Retina (tissue), 1 donor: ENCODE data around the gene EGF.
"Not testable (repeated sequence)": the region's sequence is repeated elsewhere in the genome, so short reads cannot be mapped to it uniquely, and the experiment has no call there.

Experiments used
- DNase-seq: peaks from one replicate; pipeline ENCODE4 v3.0.0-alpha.2; 2016

The EGF gene

DNA sequence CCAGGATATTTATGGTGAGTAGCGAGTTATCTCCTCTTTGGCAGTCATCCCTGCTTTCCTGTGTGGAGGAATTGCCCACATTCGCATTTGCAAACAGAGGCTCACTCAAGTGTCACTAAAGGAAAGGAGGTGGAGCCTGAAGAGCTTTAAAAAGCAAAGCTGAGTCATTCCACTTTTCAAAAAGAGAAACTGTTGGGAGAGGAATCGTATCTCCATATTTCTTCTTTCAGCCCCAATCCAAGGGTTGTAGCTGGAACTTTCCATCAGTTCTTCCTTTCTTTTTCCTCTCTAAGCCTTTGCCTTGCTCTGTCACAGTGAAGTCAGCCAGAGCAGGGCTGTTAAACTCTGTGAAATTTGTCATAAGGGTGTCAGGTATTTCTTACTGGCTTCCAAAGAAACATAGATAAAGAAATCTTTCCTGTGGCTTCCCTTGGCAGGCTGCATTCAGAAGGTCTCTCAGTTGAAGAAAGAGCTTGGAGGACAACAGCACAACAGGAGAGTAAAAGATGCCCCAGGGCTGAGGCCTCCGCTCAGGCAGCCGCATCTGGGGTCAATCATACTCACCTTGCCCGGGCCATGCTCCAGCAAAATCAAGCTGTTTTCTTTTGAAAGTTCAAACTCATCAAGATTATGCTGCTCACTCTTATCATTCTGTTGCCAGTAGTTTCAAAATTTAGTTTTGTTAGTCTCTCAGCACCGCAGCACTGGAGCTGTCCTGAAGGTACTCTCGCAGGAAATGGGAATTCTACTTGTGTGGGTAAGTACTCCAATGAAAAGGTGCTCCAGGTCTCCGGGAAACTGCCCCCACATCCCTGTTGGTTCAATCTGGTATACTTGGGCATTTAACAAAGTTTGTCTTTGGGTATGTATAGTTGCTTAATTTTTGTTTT is at the start of gene EGF:
Gene EGF, plus strand, starts transcription at position 178 of the 890 bp plus-strand sequence. Its CDS starts 453 bp downstream, at position 631.
- peak; percentile 24 for DNase-seq

DNA sequence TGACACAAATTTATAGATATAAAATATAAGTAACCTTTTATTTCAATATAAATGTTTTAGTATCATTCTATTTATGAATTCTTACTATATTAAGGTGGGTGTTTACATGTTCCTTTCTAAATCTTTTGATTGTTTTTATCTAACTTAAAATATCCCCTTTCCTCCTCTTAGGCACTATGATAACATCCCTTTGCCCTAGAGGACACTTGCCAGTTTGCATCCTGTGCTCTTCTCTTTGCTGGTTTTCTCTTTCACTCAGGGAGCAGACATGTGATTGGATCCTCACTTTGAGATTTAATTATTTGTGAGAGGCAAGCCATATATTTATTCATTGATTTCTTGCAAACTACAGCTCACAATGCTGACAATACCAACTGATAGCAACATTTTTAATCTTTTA is 48.5 kb upstream of the EGF start:
- no peak for DNase-seq

DNA sequence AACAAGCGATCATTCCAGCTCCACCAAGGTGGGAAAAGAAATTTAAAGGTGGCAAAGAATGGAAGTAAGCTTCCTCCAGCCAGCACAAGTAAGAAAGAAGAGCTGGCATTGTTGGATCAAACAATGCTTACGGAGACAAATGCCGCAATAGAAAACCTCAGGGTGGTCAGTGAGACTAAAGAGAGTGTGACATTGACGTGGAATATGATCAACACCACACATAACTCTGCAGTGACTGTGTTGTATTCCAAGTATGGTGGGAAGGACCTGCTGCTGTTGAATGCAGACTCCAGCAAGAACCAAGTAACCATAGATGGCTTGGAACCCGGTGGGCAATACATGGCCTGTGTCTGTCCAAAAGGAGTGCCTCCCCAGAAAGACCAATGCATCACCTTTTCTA is 42.6 kb upstream of the EGF start:
- no peak for DNase-seq

DNA sequence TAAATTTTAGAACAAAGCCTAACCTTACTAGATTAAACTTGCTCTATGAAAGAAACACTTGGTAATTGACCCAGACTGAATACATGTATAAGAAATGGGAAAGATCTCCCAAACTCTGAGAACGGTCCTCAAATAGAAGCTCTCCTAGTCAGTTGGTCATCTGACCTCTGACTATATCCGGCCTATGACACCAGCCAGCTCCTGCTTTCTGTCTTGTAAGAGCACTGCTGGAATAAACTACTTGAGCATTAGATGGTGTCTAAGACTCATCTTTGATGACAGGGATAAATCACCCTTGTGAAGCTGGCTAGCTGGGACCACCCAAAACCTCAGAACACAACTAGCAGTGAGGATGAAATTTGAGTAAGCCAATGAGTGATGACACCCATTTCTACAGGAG is 40.6 kb upstream of the EGF start:
- DNase-seq = no peak

DNA sequence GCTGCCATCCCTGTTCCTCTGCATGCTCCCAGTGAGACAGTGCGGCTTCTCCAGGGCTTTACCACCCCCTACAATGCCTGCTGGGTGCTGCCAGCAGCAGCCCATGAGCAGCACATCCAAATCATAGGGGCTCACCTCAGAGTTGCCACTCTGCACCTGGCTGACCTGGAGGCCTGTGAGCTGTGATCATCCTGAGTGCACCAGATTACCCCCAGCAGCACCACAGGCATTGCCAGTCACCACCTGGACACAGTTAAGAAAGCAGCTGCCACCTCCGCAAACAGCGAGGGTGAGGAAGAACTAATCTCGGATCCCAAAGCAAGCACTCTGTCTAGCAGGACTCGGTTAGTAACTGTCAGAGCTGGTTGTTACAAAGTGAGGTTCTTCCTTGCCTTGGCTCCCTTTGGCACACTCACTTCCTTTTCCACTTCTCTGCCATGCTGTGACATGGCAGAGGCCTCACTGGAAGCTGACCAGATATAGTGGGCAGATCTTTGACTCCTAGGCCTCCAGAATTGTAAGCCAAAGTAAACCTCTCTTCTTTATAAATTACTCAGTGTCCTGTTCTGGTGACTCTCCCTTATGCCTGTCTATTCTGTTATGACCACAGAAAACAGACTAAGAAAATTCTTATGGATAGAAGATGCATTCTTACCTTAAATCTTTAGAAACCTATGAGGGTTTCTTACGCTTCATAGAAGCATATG is 39.6 kb upstream of the EGF start:
- no peak for DNase-seq

DNA sequence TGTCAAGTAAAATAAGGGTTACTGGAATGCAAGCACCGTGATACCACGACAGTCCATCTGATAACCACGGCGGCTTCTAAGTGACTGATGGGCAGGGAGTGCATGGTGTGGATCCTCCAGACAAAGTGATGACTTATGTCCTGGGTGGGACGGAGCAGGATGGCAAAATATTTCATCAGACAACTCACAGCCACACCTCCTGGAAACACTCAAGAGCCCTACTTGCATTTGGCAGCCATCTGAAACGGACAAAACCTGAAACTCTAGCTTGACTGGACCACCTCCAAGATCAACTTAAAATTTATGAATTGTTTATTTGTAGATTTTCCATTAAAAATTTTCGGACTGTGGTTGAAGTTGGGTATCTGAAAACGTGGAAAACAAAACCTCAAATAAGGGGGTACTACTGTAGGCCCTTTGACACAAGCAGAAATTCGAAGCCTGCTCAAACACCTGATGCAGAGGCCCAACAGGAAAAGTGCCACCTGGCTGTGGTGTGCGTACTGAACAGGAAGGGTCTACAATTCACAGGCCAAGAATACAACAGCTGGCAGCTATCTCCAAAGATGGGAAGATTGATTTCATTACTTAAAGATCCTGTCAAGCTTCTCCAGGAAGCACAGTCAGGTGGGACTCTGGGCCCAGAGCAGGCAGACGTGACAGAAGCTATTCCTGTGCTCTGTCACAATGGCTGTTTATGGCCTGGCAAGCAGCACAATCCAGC is 38.7 kb upstream of the EGF start:
- no peak for DNase-seq

DNA sequence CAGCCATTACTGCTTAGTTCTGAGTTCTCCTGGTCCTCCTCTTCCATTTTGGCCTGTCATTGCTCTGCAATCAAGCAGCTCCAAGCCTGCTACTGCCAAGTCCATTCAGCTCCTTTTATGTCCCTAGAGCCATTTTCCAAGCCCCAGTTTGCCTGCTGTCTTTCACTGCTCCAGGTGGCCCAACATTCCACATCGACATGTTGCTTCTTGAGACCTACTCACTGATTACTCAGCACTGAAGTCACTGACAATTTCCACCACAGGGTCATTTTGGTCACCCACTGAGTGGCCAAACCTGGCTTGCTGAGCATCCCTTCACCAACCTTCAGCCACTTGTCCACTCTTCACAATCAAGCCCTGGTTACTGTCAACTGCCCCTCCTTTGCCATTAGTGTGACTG is 37.6 kb upstream of the EGF start:
- no peak for DNase-seq

DNA sequence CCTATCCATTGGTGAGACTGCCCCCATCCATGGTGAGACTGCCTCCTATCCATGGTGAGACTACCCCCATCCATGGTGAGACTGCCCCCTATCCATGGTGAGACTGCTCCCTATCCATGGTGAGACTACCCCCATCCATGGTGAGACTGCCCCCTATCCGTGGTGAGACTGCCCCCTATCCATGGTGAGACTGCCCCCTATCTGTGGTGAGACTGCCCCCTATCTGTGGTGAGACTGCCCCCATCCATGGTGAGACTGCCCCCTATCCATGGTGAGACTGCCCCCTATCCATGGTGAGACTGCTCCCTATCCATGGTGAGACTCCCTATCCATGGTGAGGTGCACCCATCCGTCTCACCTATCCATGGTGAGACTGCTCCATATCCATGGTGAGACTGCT is 37.1 kb upstream of the EGF start:
- DNase-seq = not testable (repeated sequence)

DNA sequence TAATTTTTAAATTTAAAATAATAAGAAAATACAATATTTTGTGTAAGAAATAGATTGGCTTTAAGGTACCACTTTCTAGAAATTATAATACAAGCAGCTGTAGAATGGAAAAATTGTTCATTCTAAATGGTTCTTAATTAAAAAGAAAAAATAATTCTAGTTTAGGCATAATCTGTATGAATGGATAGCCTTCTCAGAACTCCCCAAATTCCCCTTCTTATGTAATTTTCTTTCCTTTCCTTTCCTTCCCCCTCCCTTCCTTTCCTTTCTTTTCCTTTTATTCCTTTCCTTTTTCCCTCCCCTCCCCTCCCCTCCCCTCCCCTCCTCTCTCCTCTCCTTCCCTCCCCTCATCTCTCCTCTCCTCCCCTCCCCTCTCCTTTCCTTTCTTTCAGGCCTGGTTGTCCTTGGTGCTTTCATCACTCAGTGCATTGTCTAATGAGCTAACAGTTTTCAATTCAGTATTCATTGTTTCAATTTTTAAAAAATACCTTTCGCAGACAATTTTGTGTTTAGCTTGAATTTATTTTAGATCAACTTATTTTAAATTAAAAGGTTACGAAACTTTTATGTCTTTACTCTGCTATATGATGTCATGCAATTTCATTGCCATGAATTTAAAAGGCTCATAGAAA is 35.9 kb upstream of the EGF start:
- DNase-seq = no peak

DNA sequence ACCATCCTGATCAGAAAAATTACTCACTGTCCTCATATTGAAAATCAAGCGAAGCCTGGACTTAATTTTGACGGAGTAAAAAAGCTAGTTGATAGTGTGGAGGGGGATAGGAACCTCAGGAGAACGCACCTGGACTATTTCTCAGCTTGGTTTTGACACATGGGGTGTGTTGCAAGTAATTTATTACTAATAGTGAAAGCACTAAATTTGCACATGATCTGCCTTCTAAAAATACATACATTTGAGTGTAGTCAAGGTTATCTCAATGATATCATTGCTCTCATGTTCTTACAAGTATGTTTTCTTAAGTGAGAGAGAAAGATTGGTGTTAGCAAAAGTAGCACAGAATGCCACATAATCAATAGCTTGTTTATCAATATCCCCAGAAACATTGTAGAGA is 35.3 kb upstream of the EGF start:
- no peak for DNase-seq

DNA sequence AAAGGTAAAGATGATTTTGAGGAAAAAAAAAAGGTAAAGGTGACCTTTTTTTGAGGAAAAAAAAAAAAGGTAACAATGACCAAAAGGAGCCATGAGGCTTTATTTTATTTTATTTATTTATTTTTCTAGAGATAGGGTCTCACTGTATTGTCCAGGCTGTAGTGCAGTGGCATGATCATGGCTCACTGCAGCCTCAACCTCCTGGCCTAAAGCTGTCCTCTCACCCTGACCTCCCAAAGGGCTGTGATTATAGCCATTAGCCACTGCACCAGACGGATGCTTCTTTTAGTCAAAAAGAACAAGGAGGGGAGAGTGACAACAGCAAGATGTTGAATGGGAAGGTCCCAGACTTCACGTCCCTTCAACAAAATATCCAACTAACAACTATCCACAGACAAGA is 34.3 kb upstream of the EGF start:
- DNase-seq = no peak

DNA sequence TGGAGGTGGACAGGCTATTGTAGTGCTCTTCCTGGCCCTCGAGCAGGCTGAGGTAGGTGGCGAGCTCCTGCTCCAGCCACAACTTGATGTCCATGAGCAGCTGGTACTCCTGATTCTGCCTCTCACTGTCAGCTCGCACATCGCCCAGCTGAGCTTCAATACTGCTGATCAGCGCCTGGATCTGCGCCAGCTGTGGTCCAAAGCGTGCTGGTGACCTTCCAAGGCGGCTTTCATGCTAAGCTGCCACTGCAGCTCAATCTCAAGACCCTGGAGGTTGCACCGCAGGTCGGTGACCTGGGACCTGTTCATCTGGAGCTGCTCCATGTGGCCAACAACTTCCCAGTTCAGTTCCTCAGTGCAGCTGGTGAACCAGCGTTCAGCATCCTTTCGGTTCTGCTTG is 33.6 kb upstream of the EGF start:
- DNase-seq = no peak

DNA sequence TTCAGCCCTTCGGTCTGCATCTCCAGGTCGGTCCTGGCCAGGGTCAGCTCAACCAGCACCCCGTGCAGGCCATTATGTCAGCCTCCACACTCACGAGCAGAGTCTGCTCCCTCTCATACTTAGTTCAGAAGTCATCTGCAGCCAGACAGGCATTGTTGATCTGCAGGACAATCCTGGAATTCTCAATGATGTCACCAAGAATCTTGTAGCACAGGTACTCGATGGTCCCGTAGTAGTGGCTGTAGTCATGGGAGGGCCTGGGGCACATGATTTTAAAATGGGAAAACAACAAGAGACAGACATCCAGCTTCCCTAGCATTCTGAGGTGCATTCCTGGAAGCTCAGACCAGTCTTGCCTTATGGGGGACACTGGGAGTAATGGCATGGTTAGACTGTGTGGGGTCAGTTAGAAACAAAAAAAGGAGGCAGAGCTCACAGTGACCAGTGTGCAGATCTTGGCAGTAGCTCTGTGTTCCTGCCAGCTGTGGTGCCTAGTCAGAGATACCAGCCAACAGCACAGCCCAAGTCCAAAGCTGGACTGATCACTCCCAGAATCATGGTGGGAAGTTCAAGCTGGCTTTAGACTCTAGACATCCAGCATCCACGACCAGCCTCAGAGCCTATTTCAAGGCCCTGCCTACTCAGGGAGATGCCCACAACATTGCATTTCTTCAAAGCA is 32.9 kb upstream of the EGF start:
- no peak for DNase-seq

DNA sequence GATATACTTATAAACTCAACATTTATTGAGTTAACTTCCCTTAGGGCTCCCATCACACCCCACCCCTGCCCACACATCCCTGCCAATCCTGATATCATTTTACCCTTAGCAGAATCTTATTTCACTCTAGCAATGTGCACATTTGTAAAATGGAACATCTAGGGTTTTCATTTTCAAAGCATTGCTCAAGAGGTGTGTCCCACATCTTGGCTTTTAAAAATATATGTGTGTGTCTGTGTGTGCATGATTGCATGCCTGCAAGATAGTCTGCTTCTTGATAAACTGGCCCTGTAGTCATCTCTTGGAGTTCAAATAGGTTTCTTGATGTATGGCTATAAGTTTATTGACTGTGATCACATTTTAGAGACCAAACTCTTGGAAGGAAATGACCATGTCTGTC is 26.4 kb upstream of the EGF start:
- DNase-seq = no peak

DNA sequence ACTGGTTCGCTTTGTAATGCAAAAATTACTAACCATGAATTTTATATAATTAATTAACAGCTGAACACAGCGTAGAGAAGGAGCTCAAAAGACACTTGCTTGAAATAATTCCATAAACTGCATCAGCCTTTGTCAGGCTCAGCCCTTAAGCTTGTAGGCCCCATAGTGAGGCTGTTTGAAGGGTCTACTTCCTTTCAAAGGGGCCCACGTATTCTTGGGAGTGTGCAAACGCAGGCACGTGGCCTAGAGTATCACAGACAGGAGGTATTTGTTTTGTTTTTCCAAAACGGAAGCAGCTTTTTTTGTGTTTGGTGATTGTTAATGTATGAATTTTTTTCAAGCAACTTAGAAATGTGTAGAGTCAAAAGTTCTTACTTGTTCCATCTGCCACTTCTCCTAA is 25.6 kb upstream of the EGF start:
- no peak for DNase-seq

DNA sequence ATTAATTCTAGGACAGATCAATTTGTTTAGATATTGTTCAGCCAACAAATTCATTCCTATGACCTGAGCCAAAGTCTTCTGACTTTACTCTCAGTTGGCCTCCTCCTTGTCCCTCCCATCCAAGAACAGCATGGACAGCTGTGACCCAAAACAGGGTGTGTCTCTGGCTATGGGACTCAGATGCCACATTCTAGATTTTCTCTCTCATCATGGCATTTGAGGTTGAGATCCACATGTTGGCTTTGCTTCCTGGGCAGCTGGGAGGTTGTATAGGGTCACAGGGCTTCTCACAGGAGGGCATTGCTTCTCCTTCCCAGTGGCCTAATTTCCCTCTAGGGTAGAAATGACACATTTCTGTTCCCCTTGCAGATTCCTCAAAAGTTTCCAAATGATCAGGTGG is 22.6 kb upstream of the EGF start:
- DNase-seq = no peak

DNA sequence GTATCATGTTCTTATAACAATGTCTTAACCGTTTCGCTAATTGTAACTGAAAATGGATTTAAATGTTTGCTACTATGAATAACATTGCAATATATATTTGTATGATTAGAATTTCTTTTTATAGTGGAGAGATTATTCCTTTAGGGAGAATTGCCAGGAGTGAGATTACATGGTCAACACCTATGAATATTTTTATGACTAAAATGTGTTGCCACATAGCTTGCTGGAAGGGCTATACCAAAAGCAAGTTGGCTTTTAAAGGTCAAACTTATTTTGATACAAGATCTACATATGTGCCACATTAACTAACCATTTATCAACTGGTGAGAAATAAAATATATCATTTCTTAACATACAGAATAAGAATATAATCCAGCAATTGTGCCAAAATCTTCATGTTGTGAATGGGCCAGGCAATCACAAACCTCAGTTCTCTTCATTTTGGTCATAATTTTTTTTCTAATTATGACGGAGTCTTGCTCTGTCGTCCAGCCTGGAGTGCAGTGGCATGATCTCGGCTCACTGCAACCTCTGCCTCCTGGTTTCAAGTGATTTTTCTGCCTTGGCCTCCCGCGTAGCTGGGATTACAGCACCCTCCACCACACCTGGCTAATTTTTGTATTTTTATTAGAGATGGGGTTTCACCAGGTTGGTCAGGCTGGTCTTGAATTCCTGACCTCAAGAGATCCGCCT is 10.0 kb upstream of the EGF start:
- DNase-seq = no peak

DNA sequence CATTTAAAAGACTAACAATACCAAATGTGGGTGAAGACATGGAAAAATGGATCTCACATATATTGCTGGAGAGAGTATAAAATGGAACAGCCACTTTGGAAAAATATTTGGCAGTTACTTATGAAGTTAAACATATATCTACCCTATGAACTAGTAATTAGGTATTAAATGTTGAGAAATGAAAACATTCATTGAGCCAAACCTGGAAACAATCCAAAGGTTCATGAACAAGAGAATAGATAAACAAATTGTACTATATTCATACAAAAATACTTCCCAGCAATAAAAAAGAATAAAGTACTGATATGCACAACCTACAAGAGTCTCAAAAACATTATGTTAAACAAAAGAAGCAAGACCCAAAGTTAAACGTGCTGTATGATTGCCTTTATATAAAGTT is 4.0 kb upstream of the EGF start:
- DNase-seq = no peak

DNA sequence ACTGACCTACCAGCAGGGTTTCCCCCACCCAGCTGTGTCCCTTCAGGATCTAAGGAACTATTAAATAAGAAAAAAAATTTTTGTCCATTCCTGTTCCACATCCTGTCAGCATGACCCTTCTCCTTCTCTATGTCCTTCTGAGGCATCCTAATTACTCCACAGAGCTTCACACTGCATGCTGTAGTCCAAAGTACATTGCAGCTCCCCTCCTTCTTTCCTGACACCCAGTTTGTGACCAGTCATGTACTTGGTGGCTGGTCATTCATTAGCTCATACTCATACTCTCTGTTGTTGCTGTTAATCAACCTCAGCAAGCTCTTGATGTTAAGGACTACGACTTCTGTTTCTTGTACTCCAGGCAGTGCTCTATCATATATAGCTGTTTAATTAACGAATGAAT is 2.4 kb upstream of the EGF start:
- DNase-seq = no peak

DNA sequence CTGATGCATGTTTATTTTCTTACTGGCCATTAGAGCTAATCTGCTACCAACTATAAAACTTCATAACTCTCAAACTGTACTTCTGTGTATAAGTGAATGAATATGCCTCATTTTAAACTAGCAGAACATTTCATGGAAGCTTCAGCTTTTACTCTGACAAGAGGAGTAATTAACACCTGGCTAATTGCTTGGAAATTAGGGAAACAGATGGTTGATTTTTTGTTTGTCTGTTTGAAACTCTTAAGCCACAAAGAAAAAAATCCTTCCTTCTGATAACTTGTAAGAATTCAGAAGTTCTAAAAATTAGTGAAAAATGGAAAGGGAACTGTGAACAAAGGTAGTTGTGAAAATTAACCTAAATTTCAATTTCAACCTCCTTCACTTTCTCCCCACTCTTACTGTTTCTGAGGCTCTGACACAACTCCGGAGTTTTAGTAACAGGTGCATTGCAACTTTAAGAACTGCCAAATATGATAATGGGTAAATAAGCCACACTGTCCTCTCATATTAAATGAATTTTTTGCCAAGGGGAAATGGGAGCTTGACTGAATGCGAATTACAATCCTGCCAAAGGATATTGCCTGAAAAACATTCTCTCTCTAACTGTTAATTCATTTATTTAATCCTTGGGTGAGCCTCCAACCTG is 1.0 kb downstream of the EGF start:
- DNase-seq = no peak

DNA sequence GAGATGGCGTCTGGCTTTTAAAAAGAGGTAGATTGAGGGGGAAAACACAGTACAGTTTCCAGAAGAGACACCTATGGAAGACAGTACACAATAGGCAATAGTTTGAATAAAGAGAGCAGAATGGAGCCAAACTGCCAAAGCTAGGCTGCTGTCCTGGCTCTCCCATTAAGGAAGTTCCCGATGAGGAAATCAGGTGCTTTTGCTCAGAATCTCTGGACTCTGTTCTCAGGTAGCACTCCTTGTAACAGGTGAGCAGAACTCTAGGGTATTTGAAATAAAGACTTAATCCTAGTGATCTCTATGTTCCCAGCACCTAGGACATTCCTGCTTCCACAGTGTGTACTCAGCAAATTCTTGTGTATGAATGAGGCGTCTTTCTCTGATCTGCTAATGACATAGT is 1.6 kb downstream of the EGF start:
- no peak for DNase-seq
